Sigmoid colon (tissue), 7 donors: ENCODE results near the gene RASSF10. TPM values are rescaled to one million over a fixed set of nuclear protein-coding genes. Genes with fewer than 3 reads are reported as not detected.

ENCODE experiments used
- DNase-seq: peaks from one replicate; pipeline ENCODE4 v3.0.0-alpha.2; 2019
- H3K27ac ChIP-seq, 4 donors: fragments of 200-600 bp; sonication (generic); one replicate each; pipeline ENCODE4 v1.5.1; 2016 to 2019; ENCODE audit warnings: mild to moderate bottlenecking in 1 of 4
- H3K27me3 ChIP-seq, 3 donors: fragments of 200-600 bp; sonication (generic); one replicate each; pipeline ENCODE4 v1.5.1; 2019; ENCODE audit warnings: mild to moderate bottlenecking in 1 of 3
- H3K36me3 ChIP-seq, 4 donors: fragments of 200-600 bp; sonication (generic); one replicate each; pipeline ENCODE4 v1.5.1; 2016 to 2019
- H3K4me1 ChIP-seq, 4 donors: fragments of 200-600 bp; sonication (generic); one replicate each; pipeline ENCODE4 v1.5.1; 2017 to 2019
- H3K4me3 ChIP-seq, 4 donors: fragments of 200-600 bp; sonication (generic); one replicate each; pipeline ENCODE4 v1.5.1; 2017 to 2019; ENCODE audit warnings: mild to moderate bottlenecking in 2 of 4, moderate library complexity in 1 of 4
- H3K9me3 ChIP-seq, 4 donors: fragments of 200-600 bp in 3 of 4; sonication (generic) in 3 of 4; one replicate each; pipeline versions ENCODE4 v1.5.1 to v1.6.1; 2013 to 2019
- CTCF ChIP-seq, 4 experiments: fragments of 450-650 bp in 3 of 4; fragments of 200-600 bp in 1 of 4; IDR thresholded peaks; one replicate each; pipeline ENCODE4 v1.5.1; 2016 to 2019; ENCODE audit warnings: antibody characterized with exemption in 4 of 4, mild to moderate bottlenecking in 3 of 4, moderate library complexity in 2 of 4
- EP300 ChIP-seq, 4 donors: sonication (generic); formaldehyde crosslinking; IDR thresholded peaks; one replicate each; pipeline ENCODE4 v1.6.1; 2017; ENCODE audit warnings: antibody characterized with exemption in 4 of 4
- POLR2A ChIP-seq, 2 donors: fragments of 450-650 bp; IDR thresholded peaks; one replicate each; pipeline ENCODE4 v1.6.1; 2016; ENCODE audit warnings: antibody characterized with exemption in 2 of 2, mild to moderate bottlenecking in 2 of 2, moderate library complexity in 2 of 2
- POLR2AphosphoS5 ChIP-seq, 4 donors: sonication (generic); formaldehyde crosslinking; IDR thresholded peaks; one replicate each; pipeline ENCODE4 v1.6.1; 2017; ENCODE audit warnings: antibody characterized with exemption in 4 of 4
- WGBS, 2 donors: extraction: QIAGEN DNeasy Blood & Tissue Kit; methylation state at CpG; one replicate each; pipeline ENCODE4 v1.1.7; 2013; 5-methylcytosine and 5-hydroxymethylcytosine counted together
- intact Hi-C: fragments of 100-400 bp; cut with DNase I; formaldehyde crosslinking; loops from one replicate; pipeline ENCODE4 v1.15.1; 2023
- polyA plus RNA-seq, 3 donors: library from polyadenylated mRNA; stranded (reverse); fragments of 200-250 nt; gene quantifications; one replicate each; pipeline ENCODE4 v1.2.3, GENCODE V29; 2013
- total RNA-seq, 4 donors: library from RNA; depleted of rRNA; stranded (reverse); fragments of >200 nt; gene quantifications; one replicate each; pipeline ENCODE4 v1.1.0, GENCODE V29; 2016
- donor health status: healthy with polysubstance abuse.
- donor health status: Bipolar disorder and iron deficiency.
- donor health status: healthy.

The RASSF10 gene
- total and polyA plus RNA-seq, 7 donors, result under 0.01 to 0.60 (median 0.38) TPM; not detected in 3

GRCh38 chr11:12991426-12991825 lies 17.7 kb upstream of the RASSF10 start:
- Histone ChIP-seq H3K9me3 (no peaks in the 10 kb centered on the region), H3K27ac (no peak overlapping the region), H3K4me3 (no peak overlapping the region), H3K4me1 (no peaks in the 10 kb centered on the region), H3K27me3 (no peaks in the 10 kb centered on the region), H3K36me3 (no peaks in the 10 kb centered on the region)
- no peak for DNase-seq
- intact Hi-C loops, result no loop called here
- TF ChIP-seq CTCF (IDR thresholded peaks at IDR 0.05) (no peak), POLR2AphosphoS5 (IDR thresholded peaks at IDR 0.05) (no peak), EP300 (IDR thresholded peaks at IDR 0.05) (no peak), POLR2A (IDR thresholded peaks at IDR 0.05) (no peak)
- 14 to 73% methylated on average over 1 of the region's 1 CpG for WGBS, 2 donors

GRCh38 chr11:12993626-12994025 lies 15.5 kb upstream of the RASSF10 start:
- H3K36me3 ChIP-seq, result no peaks in the 10 kb centered on the region
- intact Hi-C loops, result no loop called here
- WGBS, 2 donors, result 83 to 88% methylated on average over 1 of the region's 1 CpG
- no peak overlapping the region for H3K27ac ChIP-seq
- TF ChIP-seq CTCF (IDR thresholded peaks at IDR 0.05) (no peak), EP300 (IDR thresholded peaks at IDR 0.05) (no peak), POLR2A (IDR thresholded peaks at IDR 0.05) (no peak), POLR2AphosphoS5 (IDR thresholded peaks at IDR 0.05) (no peak)
- no peaks in the 10 kb centered on the region for H3K4me1 ChIP-seq
- H3K27me3 ChIP-seq, result no peaks in the 10 kb centered on the region
- H3K9me3 ChIP-seq, result no peaks in the 10 kb centered on the region
- no peak for DNase-seq
- no peak overlapping the region for H3K4me3 ChIP-seq

GRCh38 chr11:12994476-12994875 lies 14.6 kb upstream of the RASSF10 start:
- H3K36me3 ChIP-seq, result no peaks in the 10 kb centered on the region
- intact Hi-C loops, result no loop called here
- no peaks in the 10 kb centered on the region for H3K9me3 ChIP-seq
- no peak overlapping the region for H3K4me3 ChIP-seq
- no peaks in the 10 kb centered on the region for H3K4me1 ChIP-seq
- DNase-seq, result no peak
- no peaks in the 10 kb centered on the region for H3K27me3 ChIP-seq
- no peak for TF ChIP-seq EP300 (IDR thresholded peaks at IDR 0.05)
- no peak overlapping the region for H3K27ac ChIP-seq
- 79 to 81% methylated on average over 2 of the region's 2 CpGs for WGBS, 2 donors

DNA sequence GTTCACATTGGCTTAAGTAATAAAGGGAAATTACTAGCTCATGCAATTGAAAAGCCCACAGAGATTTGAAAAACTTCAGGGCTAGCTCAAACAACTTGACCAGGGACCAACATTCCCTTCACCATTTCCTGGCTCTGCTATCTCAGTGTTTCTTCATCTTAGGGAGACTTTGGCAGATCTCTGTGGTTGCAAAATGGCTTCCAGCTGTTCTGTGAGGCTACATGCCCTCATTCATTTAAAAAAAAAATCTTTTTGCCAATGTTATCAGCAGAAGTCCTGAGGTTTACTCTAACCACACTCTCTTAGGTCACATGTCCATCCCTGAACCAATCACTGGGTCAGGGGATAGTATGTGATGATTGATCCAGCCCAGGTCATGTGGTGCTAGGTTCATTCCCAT lies 13.9 kb upstream of the RASSF10 start:
- Histone ChIP-seq H3K4me1 (no peaks in the 10 kb centered on the region), H3K4me3 (no peak overlapping the region), H3K27ac (no peak overlapping the region), H3K9me3 (no peaks in the 10 kb centered on the region), H3K36me3 (no peaks in the 10 kb centered on the region), H3K27me3 (no peaks in the 10 kb centered on the region)
- DNase-seq, result no peak
- intact Hi-C loops, result no loop called here
- TF ChIP-seq CTCF (IDR thresholded peaks at IDR 0.05), result no peak
- TF ChIP-seq POLR2AphosphoS5 (IDR thresholded peaks at IDR 0.05), result peak in 1 of 4 donors; percentile 8
- no peak for TF ChIP-seq POLR2A (IDR thresholded peaks at IDR 0.05)
- TF ChIP-seq EP300 (IDR thresholded peaks at IDR 0.05), result no peak

DNA sequence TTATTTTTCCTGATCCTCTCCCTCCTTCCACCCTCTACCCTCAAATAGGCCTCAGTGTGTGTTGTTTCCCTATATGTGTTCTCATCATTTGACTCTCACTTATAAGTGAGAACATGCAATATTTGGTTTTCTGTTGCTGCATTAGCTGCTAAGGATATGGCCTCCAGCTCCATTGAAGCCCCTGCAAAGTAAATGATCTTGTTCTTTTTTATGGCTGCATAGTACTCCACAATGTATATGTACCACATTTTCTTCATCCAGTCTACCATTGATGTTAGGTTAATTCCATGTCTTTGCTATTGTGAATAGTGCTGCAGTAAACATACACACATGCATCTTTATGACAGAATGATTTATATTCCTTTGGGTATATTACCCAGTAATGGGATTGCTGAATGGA lies 13.3 kb upstream of the RASSF10 start:
- H3K4me1 ChIP-seq, result no peaks in the 10 kb centered on the region
- no peaks in the 10 kb centered on the region for H3K9me3 ChIP-seq
- no peak overlapping the region for H3K4me3 ChIP-seq
- H3K27me3 ChIP-seq, result no peaks in the 10 kb centered on the region
- no peak for DNase-seq
- intact Hi-C loops, result no loop called here
- TF ChIP-seq POLR2AphosphoS5 (IDR thresholded peaks at IDR 0.05) (no peak), CTCF (IDR thresholded peaks at IDR 0.05) (no peak), EP300 (IDR thresholded peaks at IDR 0.05) (no peak), POLR2A (IDR thresholded peaks at IDR 0.05) (no peak)
- H3K27ac ChIP-seq, result no peak overlapping the region
- H3K36me3 ChIP-seq, result no peaks in the 10 kb centered on the region
